GM12865 (cell line): ENCODE measurements around the gene PC.

Experiments used
- DNase-seq: peaks from one replicate; pipeline ENCODE4 v3.0.0; 2010; ENCODE audit warnings: low read depth
- H3K4me3 ChIP-seq: 2 replicates; pipeline ENCODE4 v1.5.1; 2011; ENCODE audit warnings: mild to moderate bottlenecking, low read depth, low read length, control low read depth
- TF ChIP-seq, protein P1 (sequence below): IDR thresholded peaks from 2 replicates; pipeline ENCODE4 v1.5.1; 2011; ENCODE audit warnings: low read length, control low read depth, low read depth, inconsistent platforms; ENCODE audit not compliant: insufficient read depth; ENCODE audit errors: missing control alignments

The PC gene

DNA sequence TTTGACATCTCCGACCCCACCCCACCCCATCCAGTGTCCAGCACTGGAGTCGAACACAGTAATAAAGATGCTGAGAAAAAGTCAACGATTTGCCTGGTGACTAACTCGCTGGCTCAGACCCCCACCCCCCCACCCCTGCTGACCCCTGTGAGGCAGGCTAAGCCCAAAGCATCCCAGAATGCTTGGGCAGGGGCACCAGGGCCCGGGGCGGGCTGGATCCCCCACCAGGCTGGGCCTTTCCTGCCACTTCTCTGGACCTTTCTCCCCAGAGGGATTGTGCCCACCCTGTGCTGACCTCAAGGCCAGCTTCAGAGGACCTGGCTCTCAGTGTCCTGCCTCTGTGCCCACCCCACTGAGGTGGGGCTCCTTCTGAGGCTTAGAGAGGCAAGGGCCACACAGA is 18.7 kb upstream of the PC start:
- TF ChIP-seq, protein P1, sequence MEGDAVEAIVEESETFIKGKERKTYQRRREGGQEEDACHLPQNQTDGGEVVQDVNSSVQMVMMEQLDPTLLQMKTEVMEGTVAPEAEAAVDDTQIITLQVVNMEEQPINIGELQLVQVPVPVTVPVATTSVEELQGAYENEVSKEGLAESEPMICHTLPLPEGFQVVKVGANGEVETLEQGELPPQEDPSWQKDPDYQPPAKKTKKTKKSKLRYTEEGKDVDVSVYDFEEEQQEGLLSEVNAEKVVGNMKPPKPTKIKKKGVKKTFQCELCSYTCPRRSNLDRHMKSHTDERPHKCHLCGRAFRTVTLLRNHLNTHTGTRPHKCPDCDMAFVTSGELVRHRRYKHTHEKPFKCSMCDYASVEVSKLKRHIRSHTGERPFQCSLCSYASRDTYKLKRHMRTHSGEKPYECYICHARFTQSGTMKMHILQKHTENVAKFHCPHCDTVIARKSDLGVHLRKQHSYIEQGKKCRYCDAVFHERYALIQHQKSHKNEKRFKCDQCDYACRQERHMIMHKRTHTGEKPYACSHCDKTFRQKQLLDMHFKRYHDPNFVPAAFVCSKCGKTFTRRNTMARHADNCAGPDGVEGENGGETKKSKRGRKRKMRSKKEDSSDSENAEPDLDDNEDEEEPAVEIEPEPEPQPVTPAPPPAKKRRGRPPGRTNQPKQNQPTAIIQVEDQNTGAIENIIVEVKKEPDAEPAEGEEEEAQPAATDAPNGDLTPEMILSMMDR: no peak
- no peak for DNase-seq
- no peak overlapping the region for H3K4me3 ChIP-seq

DNA sequence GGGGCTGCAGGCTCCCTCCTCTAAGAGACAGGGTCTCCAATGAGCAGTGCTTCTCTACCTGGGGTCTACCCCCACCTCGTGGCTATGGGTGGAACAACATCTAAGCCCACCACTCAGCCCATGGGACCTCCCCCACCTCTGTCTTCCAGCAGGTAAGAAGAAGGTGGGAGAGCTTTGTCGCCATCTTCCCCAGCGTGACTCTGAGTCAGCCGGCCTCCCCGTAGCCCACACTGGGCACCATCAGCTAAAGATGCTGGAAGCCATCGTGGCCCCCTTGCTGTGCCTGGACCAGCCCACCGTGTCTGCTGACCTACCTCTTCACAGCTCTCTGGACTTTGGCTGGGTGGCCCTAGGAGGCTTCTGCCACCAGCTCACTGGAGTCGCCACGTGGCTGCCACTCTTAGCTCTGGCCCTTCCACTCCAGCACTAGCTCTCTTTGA is 17.9 kb upstream of the PC start:
- TF ChIP-seq, protein P1: peak; percentile 43
- no peak for DNase-seq
- no peak overlapping the region for H3K4me3 ChIP-seq

DNA sequence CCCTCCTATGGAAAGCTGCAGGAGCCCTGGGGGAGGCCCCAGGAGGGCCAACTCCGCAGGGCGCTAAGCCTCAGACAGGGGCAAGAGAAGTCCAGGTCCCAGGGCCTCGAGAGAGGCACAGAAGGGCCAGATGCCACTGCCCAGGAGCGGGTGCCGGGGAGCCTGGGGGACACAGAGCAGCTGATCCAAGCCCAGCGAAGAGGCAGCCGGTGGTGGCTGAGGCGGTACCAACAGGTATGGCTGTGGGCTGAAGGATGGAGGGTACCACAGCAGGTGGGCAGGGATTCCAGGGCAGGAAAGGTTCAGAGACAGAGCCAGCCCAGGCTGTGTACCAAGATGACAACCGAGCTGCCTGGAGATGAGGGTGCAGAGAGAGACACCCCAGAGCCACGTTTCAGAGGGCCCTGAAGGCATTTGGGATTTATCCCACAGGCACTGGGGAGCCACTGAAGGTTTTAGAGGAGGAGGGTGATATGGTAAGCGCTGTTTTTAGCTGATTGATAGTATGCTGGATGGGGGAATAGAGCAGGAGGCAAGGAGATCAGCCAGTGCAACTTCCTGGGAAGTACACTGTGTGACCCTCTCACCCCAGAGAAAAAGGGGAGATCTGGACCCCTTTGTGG is 17.3 kb upstream of the PC start:
- no peak for DNase-seq
- no peak overlapping the region for H3K4me3 ChIP-seq
- TF ChIP-seq, protein P1: no peak

DNA sequence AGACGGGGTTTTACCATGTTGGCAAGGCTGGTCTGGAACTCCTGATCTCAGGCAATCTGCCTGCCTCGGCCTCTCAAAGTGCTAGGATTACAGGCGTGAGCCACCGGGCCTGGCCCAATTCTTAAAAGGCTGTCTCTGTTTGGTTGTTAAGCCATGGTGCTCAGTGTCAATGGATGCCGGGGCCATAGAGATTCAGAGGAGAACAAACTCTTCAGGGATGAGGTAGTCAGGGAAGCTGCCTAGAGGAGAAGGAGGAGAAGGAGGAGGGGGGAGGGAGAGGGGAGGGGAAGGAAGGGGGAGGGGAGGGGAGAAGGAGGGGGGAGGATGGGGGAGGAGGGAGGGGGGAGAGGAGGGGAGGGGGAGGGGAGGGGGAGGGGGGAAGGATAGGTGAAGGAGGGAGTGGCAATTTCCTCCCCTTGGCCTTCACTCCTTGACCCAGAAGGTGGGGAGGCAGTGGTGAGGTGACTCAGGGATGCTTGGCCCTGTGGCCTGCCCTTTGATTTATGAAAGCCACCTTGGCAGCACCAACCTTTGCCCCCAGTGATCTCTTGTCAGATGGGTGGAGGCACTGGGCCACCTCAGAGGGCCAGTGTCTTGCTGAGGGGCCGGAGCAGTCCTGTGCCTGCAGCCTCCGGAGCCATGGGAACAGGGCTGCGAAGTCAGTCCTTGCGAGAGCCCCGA is 16.7 kb upstream of the PC start, which contains the start of gene C11orf86:
TSS of gene C11orf86 (plus strand) at position 581 of the 681 bp plus-strand sequence. CDS start at position 640, 59 bp downstream.
- DNase-seq: no peak
- H3K4me3 ChIP-seq: no peak within 1 kb of the TSS
- TF ChIP-seq, protein P1: no peak

DNA sequence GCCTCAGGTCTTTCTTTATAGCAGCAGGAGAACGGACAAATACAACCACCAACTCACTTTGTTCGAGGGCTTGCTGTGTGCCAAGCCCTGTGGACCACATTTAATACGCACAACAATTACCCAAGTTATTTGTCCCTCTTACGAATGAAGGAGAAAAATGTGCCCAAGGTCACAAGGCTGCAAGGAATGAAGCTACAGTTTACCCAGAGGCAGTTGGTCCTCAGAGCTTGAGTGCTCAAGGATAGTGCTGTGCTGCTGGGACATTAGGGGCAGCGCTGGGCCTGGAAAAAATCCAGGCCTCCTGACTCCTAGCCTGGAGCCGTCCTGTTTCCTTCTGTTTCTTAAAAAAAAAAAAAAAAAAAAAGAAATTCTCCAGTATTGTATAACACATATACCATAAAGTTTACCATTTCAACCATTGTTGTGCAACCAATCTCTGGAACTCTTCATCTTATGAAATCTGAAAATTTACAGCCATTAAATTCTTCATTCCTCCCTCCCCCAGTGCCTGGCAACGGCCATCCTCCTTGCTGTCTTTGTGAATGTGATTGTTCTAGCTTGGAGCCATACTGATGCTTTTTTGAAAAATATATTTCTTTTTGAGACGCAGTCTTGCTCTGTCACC is 15.9 kb upstream of the PC start:
- H3K4me3 ChIP-seq: no peak overlapping the region
- TF ChIP-seq, protein P1: no peak
- DNase-seq: no peak

DNA sequence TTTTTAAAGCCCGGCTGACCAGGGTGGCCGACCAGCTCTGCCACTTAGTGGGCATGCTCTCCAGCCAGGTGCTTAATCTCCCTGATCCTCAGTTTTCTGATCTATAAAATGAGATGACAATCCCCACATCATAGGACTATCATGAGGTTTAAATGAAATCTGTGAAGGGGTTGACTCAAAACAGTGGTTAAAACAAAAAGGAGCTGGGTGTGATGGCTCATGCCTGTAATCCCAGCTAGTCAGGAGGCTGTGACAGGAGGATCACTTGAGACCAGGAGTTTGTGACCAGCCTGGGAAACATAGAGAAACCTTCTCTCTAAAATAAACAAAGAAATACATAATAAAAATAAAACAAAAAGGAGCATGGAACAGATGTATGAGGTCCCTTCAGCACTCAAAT is 13.3 kb upstream of the PC start:
- TF ChIP-seq, protein P1: no peak

More for the DNA sequence above, 13.3 kb upstream of the PC start:
- no peak for DNase-seq
- no peak overlapping the region for H3K4me3 ChIP-seq
